ENCODE measurements around the gene CHURC1. TPM values are rescaled to one million over a fixed set of nuclear protein-coding genes. Genes with fewer than 3 reads are reported as not detected.

The CHURC1 gene
- total RNA-seq (2014; rRNA removed; shearing (Covaris generic)), result 49.6 and 53.2 TPM in 2 replicates
- 16.8 and 21.9 TPM in 2 replicates for polyA plus RNA-seq (2014; cell fraction: nucleus; rRNA removed)

- DNase-seq (ENCODE audit: extremely low read depth, low read depth), result peak; percentile 100
Measured at GRCh38 chr14:64914237-64915028, at the start of gene CHURC1. TSS of gene CHURC1 (plus strand) at chr14:64914455. CDS start at chr14:64914496, 41 bp downstream.

- DNase-seq (ENCODE audit: extremely low read depth, low read depth), result no peak
Measured at GRCh38 chr14:64865109-64865508, 49.1 kb upstream of the CHURC1 start.

- no peak for DNase-seq (ENCODE audit: extremely low read depth, low read depth)
Measured at GRCh38 chr14:64865992-64866391, 48.3 kb upstream of the CHURC1 start.

GRCh38 chr14:64867182-64867581, 47.1 kb upstream of the CHURC1 start:
- DNase-seq (ENCODE audit: extremely low read depth, low read depth), result no peak

- no peak for DNase-seq (ENCODE audit: extremely low read depth, low read depth)
Measured at GRCh38 chr14:64868379-64868778, 45.9 kb upstream of the CHURC1 start.

GRCh38 chr14:64868841-64869240, 45.4 kb upstream of the CHURC1 start:
- DNase-seq (ENCODE audit: extremely low read depth, low read depth), result no peak

- DNase-seq (ENCODE audit: extremely low read depth, low read depth), result no peak
Measured at GRCh38 chr14:64870160-64870559, 44.1 kb upstream of the CHURC1 start.

- DNase-seq (ENCODE audit: extremely low read depth, low read depth), result no peak
Measured at GRCh38 chr14:64871344-64871743, 42.9 kb upstream of the CHURC1 start.

- no peak for DNase-seq (ENCODE audit: extremely low read depth, low read depth)
Measured at GRCh38 chr14:64873506-64874219, 40.6 kb upstream of the CHURC1 start.

GRCh38 chr14:64875350-64875749, 38.9 kb upstream of the CHURC1 start:
- DNase-seq (ENCODE audit: extremely low read depth, low read depth), result no peak

- no peak for DNase-seq (ENCODE audit: extremely low read depth, low read depth)
Measured at GRCh38 chr14:64877846-64878245, 36.4 kb upstream of the CHURC1 start.

GRCh38 chr14:64878837-64879634, 35.2 kb upstream of the CHURC1 start:
- DNase-seq (ENCODE audit: extremely low read depth, low read depth), result no peak

GRCh38 chr14:64879635-64880220, 34.5 kb upstream of the CHURC1 start, which contains the start of gene SPTB:
TSS of gene SPTB (minus strand) at chr14:64879907. CDS start at chr14:64823094, 56,813 bp downstream.
- no peak for DNase-seq (ENCODE audit: extremely low read depth, low read depth)

- no peak for DNase-seq (ENCODE audit: extremely low read depth, low read depth)
Measured at GRCh38 chr14:64880221-64881121, 33.8 kb upstream of the CHURC1 start.

GRCh38 chr14:64885559-64885958, 28.7 kb upstream of the CHURC1 start:
- no peak for DNase-seq (ENCODE audit: extremely low read depth, low read depth)

GRCh38 chr14:64889352-64889751, 24.9 kb upstream of the CHURC1 start:
- DNase-seq (ENCODE audit: extremely low read depth, low read depth), result no peak

- no peak for DNase-seq (ENCODE audit: extremely low read depth, low read depth)
Measured at GRCh38 chr14:64891173-64891838, 22.9 kb upstream of the CHURC1 start.

- DNase-seq (ENCODE audit: extremely low read depth, low read depth), result peak; percentile 67
Measured at GRCh38 chr14:64891839-64892375, 22.3 kb upstream of the CHURC1 start.

- no peak for DNase-seq (ENCODE audit: extremely low read depth, low read depth)
Measured at GRCh38 chr14:64899958-64900357, 14.3 kb upstream of the CHURC1 start.

Data from NCI-H460 (cell line).